Brain microvascular endothelial cell (primary cell): Measurements from ENCODE around the gene LRRC47.

Source experiments
- DNase-seq: peaks from one replicate; pipeline ENCODE4 v3.0.0-alpha.2; 2020
- H3K27ac ChIP-seq: fragments of 250-450 bp; sonication (Bioruptor Pico); 2 replicates; pipeline ENCODE4 v1.5.1; 2020; ENCODE audit warnings: mild to moderate bottlenecking, moderate library complexity
- H3K27me3 ChIP-seq: fragments of 250-450 bp; sonication (Bioruptor Pico); replicated peaks from 2 replicates; pipeline ENCODE4 v1.5.1; 2020; ENCODE audit warnings: mild to moderate bottlenecking
- H3K36me3 ChIP-seq: fragments of 250-450 bp; sonication (Bioruptor Pico); replicated peaks from 2 replicates; pipeline ENCODE4 v1.5.1; 2020; ENCODE audit warnings: mild to moderate bottlenecking
- H3K4me3 ChIP-seq: 2 replicates; pipeline ENCODE4 v1.5.1; 2011; ENCODE audit warnings: low read depth, mild to moderate bottlenecking, control low read depth, low read length, moderate library complexity
- CTCF ChIP-seq: IDR thresholded peaks from 2 replicates; pipeline ENCODE4 v1.5.1; 2011; ENCODE audit warnings: low read depth, mild to moderate bottlenecking, moderate library complexity, low read length, control low read depth, inconsistent platforms; ENCODE audit errors: missing control alignments
- in situ Hi-C: cut with HindIII; loops from 2 replicates; pipeline ENCODE4 v1.10.0; 2017; ENCODE audit warnings: low sequenced_read_pairs, low pct_ligation_motif_present

LRRC47 gene

GRCh38 chr1:3740042-3740441 is 56.3 kb downstream of the LRRC47 start:
- DNase-seq: no peak
- Histone ChIP-seq H3K4me3 (no peak overlapping the region), H3K36me3 (peaks cover 15% of the 10 kb centered on the region), H3K27me3 (no peaks in the 10 kb centered on the region), H3K27ac (no peak overlapping the region)
- in situ Hi-C loops: no loop called here
- no peak for TF ChIP-seq CTCF

- no peak overlapping the region for H3K27ac ChIP-seq
- no peak for TF ChIP-seq CTCF
- peaks cover 15% of the 10 kb centered on the region for H3K36me3 ChIP-seq
- DNase-seq: no peak
- in situ Hi-C loops: no loop called here
- H3K27me3 ChIP-seq: no peaks in the 10 kb centered on the region
- no peak overlapping the region for H3K4me3 ChIP-seq
Measured at GRCh38 chr1:3738943-3739342, 57.4 kb downstream of the LRRC47 start.

GRCh38 chr1:3736708-3737107 is 59.6 kb downstream of the LRRC47 start:
- in situ Hi-C loops: no loop called here
- no peak for DNase-seq
- H3K27ac ChIP-seq: peak overlapping the region; percentile 29
- TF ChIP-seq CTCF: no peak
- peaks cover 11% of the 10 kb centered on the region for H3K36me3 ChIP-seq
- H3K27me3 ChIP-seq: no peaks in the 10 kb centered on the region
- no peak overlapping the region for H3K4me3 ChIP-seq

- Histone ChIP-seq H3K4me3 (no peak overlapping the region), H3K27ac (peak overlapping the region; percentile 29), H3K27me3 (no peaks in the 10 kb centered on the region), H3K36me3 (peaks cover 10% of the 10 kb centered on the region)
- DNase-seq: peak; percentile 18
- in situ Hi-C loops: no loop called here
- TF ChIP-seq CTCF: no peak
Measured at GRCh38 chr1:3736131-3736561, 60.2 kb downstream of the LRRC47 start.

GRCh38 chr1:3735688-3736087 is 60.6 kb downstream of the LRRC47 start:
- peak; percentile 8 for DNase-seq
- Histone ChIP-seq H3K27me3 (no peaks in the 10 kb centered on the region), H3K4me3 (no peak overlapping the region), H3K36me3 (peaks cover 10% of the 10 kb centered on the region), H3K27ac (peak overlapping the region; percentile 29)
- in situ Hi-C loops: no loop called here
- no peak for TF ChIP-seq CTCF

- in situ Hi-C loops: no loop called here
- Histone ChIP-seq H3K36me3 (peaks cover 10% of the 10 kb centered on the region), H3K4me3 (no peak overlapping the region), H3K27me3 (no peaks in the 10 kb centered on the region), H3K27ac (no peak overlapping the region)
- no peak for TF ChIP-seq CTCF
- DNase-seq: no peak
Measured at GRCh38 chr1:3735027-3735681, 61.1 kb downstream of the LRRC47 start.
